HCT116 (cell line): Measurements from ENCODE around the gene NIPAL1. TPM values are rescaled to one million over a fixed set of nuclear protein-coding genes. Genes with fewer than 3 reads are reported as not detected.

ENCODE experiments used
- ATAC-seq: fragments of 200-7000 bp; cut with Tn5 transposase; 2 replicates; pipeline ENCODE4 v1.9.1; 2020; ENCODE audit warnings: mild to moderate bottlenecking, moderate library complexity
- BruUV-seq: library from RNA; stranded (reverse); fragments of 400-500 nt; replicated peaks from 2 replicates; lab custom pipeline; 2021; lab: Mats Ljungman, UMichigan
- CTCF ChIA-PET: fragments of 300-600 bp; sonication (Branson Sonifier 250); formaldehyde crosslinking; loops from one replicate; lab custom pipeline; 2021; ENCODE audit warnings: antibody characterized with exemption; lab: Charles Lee
- POLR2A ChIA-PET: fragments of 300-600, 350-600 bp; sonication (Branson Sonifier 250); formaldehyde crosslinking; loops from one replicate; lab custom pipeline; 2021; ENCODE audit warnings: antibody characterized with exemption; lab: Charles Lee
- RAD21 ChIA-PET, 2 experiments: fragments of 300-600 bp; sonication (Branson Sonifier 250); formaldehyde crosslinking; loops; one replicate each; lab custom pipeline; 2023; ENCODE audit warnings: low total read pairs in 2 of 2; ENCODE audit not compliant: uncharacterized antibody in 2 of 2, unreplicated experiment in 2 of 2, low non-redundant PET in 1 of 2; lab: Charles Lee
- DNase-seq: peaks from one replicate; pipeline ENCODE4 v3.0.0-alpha.2; 2010; ENCODE audit warnings: low read depth, low spot score
- H2AFZ ChIP-seq: fragments of 200-600 bp; shearing (Covaris generic), sonication (generic); 2 replicates; pipeline ENCODE4 v1.6.1; 2017; ENCODE audit warnings: low read depth, mixed run types, mixed read lengths, antibody characterized with exemption, low read length; ENCODE audit not compliant: poor library complexity, severe bottlenecking
- H3K27ac ChIP-seq: 2 replicates; pipeline ENCODE4 v1.5.1; 2012; ENCODE audit warnings: low read depth, low read length
- H3K27me3 ChIP-seq: fragments of 200-600 bp; sonication (generic); 2 replicates; pipeline ENCODE4 v1.6.1; 2016; ENCODE audit warnings: mixed run types, low read length, mixed read lengths; ENCODE audit not compliant: insufficient read depth
- H3K36me3 ChIP-seq, 2 experiments: fragments of 200-500 bp in 1 of 2; fragments of 200-600 bp in 1 of 2; sonication (Bioruptor generic) in 1 of 2; sonication (generic) in 1 of 2; 2 replicates each; pipeline versions ENCODE4 v1.5.1 to v1.6.1; 2014 to 2016; ENCODE audit warnings: low read length in 2 of 2, inconsistent platforms in 1 of 2, mixed read lengths in 1 of 2, mixed run types in 1 of 2; ENCODE audit not compliant: insufficient read depth in 2 of 2, control insufficient read depth in 1 of 2
- H3K4me1 ChIP-seq, 2 experiments: fragments of 200-600 bp in 1 of 2; sonication (generic) in 1 of 2; 2 replicates each; pipeline versions ENCODE4 v1.5.1 to v1.6.1; 2012 to 2017; ENCODE audit warnings: low read length in 2 of 2, inconsistent platforms in 1 of 2, mild to moderate bottlenecking in 1 of 2, mixed read lengths in 1 of 2, mixed run types in 1 of 2, moderate library complexity in 1 of 2; ENCODE audit not compliant: insufficient read depth in 2 of 2, control insufficient read depth in 1 of 2
- H3K4me2 ChIP-seq: fragments of 200-600 bp; sonication (generic); 2 replicates; pipeline ENCODE4 v1.6.1; 2017; ENCODE audit warnings: mixed run types, low read length, mixed read lengths
- H3K4me3 ChIP-seq, 2 experiments: fragments of 200-600 bp in 1 of 2; sonication (generic) in 1 of 2; replicated peaks in 1 of 2; 2 replicates each; pipeline ENCODE4 v1.5.1; 2011 to 2016; ENCODE audit warnings: low read length in 2 of 2, control low read depth in 1 of 2, low read depth in 1 of 2, mild to moderate bottlenecking in 1 of 2, mixed read lengths in 1 of 2, mixed run types in 1 of 2
- H3K79me2 ChIP-seq: fragments of 200-600 bp; sonication (generic); 2 replicates; pipeline ENCODE4 v1.6.1; 2017; ENCODE audit warnings: mild to moderate bottlenecking, mixed run types, low read length, moderate library complexity, mixed read lengths; ENCODE audit not compliant: insufficient read depth
- H3K9ac ChIP-seq: fragments of 200-600 bp; sonication (generic); 2 replicates; pipeline ENCODE4 v1.6.1; 2016; ENCODE audit warnings: low read length, mixed read lengths
- H3K9me2 ChIP-seq: fragments of 200-600 bp; sonication (generic), shearing (Covaris generic); 2 replicates; pipeline ENCODE4 v1.6.1; 2017; ENCODE audit warnings: mixed run types, mild to moderate bottlenecking, moderate library complexity; ENCODE audit not compliant: insufficient read depth
- H3K9me3 ChIP-seq, 2 experiments: fragments of 200-500 bp in 1 of 2; fragments of 200-600 bp in 1 of 2; sonication (Bioruptor generic) in 1 of 2; sonication (generic) in 1 of 2; 2 replicates each; pipeline ENCODE4 v1.6.1; 2014 to 2017; ENCODE audit warnings: low read length in 2 of 2, mixed read lengths in 2 of 2, inconsistent platforms in 1 of 2, low read depth in 1 of 2, mild to moderate bottlenecking in 1 of 2, mixed run types in 1 of 2, moderate library complexity in 1 of 2; ENCODE audit not compliant: control insufficient read depth in 1 of 2, insufficient read depth in 1 of 2
- H4K20me1 ChIP-seq: fragments of 200-600 bp; sonication (generic), shearing (Covaris generic); 2 replicates; pipeline ENCODE4 v1.6.1; 2017; ENCODE audit warnings: mixed run types, mild to moderate bottlenecking, moderate library complexity; ENCODE audit not compliant: insufficient read depth
- CBX3 ChIP-seq: IDR thresholded peaks from 2 replicates; pipeline ENCODE4 v1.6.1; 2012; ENCODE audit warnings: low read depth
- CEBPB ChIP-seq: IDR thresholded peaks from 2 replicates; pipeline ENCODE4 v1.6.1; 2012; ENCODE audit warnings: low read depth
- ELF1 ChIP-seq: IDR thresholded peaks from 2 replicates; pipeline ENCODE4 v1.6.1; 2012; ENCODE audit warnings: low read depth, borderline replicate concordance
- EZH2 ChIP-seq: fragments of 200-600 bp; sonication (generic); IDR thresholded peaks from 2 replicates; pipeline ENCODE4 v1.6.1; 2017; ENCODE audit warnings: antibody characterized with exemption, mixed run types
- EZH2phosphoT487 ChIP-seq: fragments of 200-600 bp; IDR thresholded peaks from 2 replicates; pipeline ENCODE4 v1.6.1; 2018; ENCODE audit warnings: antibody characterized with exemption, borderline replicate concordance
- FOSL1 ChIP-seq: IDR thresholded peaks from 2 replicates; pipeline ENCODE4 v1.6.1; 2012; ENCODE audit warnings: low read depth
- JUND ChIP-seq: IDR thresholded peaks from 2 replicates; pipeline ENCODE4 v1.6.1; 2012
- POLR2A ChIP-seq: IDR thresholded peaks from 2 replicates; pipeline ENCODE4 v1.7.0; 2011; ENCODE audit warnings: borderline replicate concordance; ENCODE audit not compliant: insufficient read depth, insufficient read length; ENCODE audit errors: extremely low read depth
- RAD21 ChIP-seq: IDR thresholded peaks from 2 replicates; pipeline ENCODE4 v1.6.1; 2012; ENCODE audit warnings: low read depth, mild to moderate bottlenecking
- SIN3A ChIP-seq: IDR thresholded peaks from 2 replicates; pipeline ENCODE4 v1.6.1; 2012; ENCODE audit warnings: low read depth
- SRF ChIP-seq: IDR thresholded peaks from 2 replicates; pipeline ENCODE4 v1.6.1; 2012; ENCODE audit warnings: low read depth
- TCF7L2 ChIP-seq: IDR thresholded peaks from 2 replicates; pipeline ENCODE4 v1.7.0; 2011; ENCODE audit warnings: borderline replicate concordance, inconsistent platforms; ENCODE audit not compliant: insufficient read depth, insufficient read length; ENCODE audit errors: extremely low read depth
- YY1 ChIP-seq: IDR thresholded peaks from 2 replicates; pipeline ENCODE4 v1.6.1; 2011; ENCODE audit warnings: low read length, low read depth, moderate library complexity, mild to moderate bottlenecking; ENCODE audit not compliant: insufficient replicate concordance; ENCODE audit errors: extremely low read depth
- ZFX ChIP-seq: fragments of 450-650 bp; IDR thresholded peaks from 2 replicates; pipeline ENCODE4 v1.6.1; 2017
- intact Hi-C: fragments of 100-400 bp; cut with micrococcal nuclease; formaldehyde crosslinking; loops from 2 replicates; pipeline ENCODE4 v1.10.0; 2022
- total RNA-seq: library from RNA; stranded (reverse); gene quantifications from one replicate; pipeline ENCODE4 v1.2.1, GENCODE V29; 2021; ENCODE audit not compliant: unreplicated experiment
- TF ChIP-seq, protein P1 (sequence below): IDR thresholded peaks from 2 replicates; pipeline ENCODE4 v1.6.1; 2012
- TF ChIP-seq, protein P2 (sequence below), 3 experiments: fragments of 200-600 bp in 1 of 3; sonication (generic) in 1 of 3; IDR thresholded peaks in 2 of 3; conservative IDR thresholded peaks in 1 of 3; 2 replicates each; pipeline ENCODE4 v1.5.1; 2012 to 2017; ENCODE audit warnings: low read depth in 2 of 3, low read length in 2 of 3, antibody characterized with exemption in 1 of 3, borderline replicate concordance in 1 of 3, control low read depth in 1 of 3, mild to moderate bottlenecking in 1 of 3, mixed read lengths in 1 of 3, mixed run types in 1 of 3, moderate library complexity in 1 of 3; ENCODE audit not compliant: insufficient read depth in 1 of 3
- TF ChIP-seq, protein P3 (sequence below): IDR thresholded peaks from 2 replicates; pipeline ENCODE4 v1.6.1; 2012; ENCODE audit warnings: low read depth

NIPAL1 gene
- total RNA-seq, 1 experiment from 2014 or later: 7.0 TPM

DNA sequence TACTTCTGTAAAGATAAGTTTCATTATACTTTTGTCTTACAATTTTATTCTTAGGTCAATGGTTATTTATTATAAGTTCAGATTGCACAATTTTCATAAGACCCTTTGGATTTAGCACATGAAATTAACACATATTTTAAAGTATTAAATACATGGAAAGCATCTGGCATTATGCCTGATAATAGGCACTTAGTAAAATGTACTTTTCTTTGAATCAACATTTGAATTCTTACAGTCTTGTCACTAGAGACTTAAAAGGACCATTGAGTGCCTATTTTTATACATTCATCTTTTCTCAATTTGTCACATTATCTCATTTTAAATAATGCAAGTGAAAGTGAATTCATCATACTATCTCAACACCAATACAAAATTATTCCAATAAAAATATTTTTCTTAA, 23.0 kb downstream of the NIPAL1 start (continued):
- TF ChIP-seq, protein P1, sequence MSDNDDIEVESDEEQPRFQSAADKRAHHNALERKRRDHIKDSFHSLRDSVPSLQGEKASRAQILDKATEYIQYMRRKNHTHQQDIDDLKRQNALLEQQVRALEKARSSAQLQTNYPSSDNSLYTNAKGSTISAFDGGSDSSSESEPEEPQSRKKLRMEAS: no peak

DNA sequence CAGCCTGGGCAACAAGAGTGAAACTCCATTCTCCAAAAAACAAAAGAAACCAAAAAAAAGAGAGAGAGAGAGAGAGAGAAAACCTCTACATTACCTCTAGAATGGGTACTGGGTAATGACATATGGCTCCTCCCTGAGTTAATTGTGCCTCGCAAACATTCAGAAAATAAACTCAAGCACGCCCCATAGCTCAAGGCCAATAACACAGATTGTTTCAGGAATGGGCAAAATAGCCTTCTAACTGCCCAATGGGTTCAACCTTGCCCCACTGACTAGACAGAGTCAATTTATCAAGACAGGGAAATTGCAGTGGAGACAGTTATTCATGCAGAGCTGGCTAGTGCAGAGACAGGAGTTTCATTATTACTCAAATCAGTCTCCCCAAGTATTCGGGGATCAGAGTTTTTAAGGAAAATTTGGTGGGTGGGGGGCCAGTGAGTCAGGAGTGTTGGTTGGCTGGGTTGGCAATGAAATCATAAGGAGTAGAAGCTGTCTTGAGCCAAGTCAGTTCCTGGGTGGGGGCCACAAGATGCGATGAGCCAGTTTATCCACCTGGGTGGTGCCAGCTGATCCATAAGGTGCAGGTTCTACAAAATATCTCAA, 25.1 kb downstream of the NIPAL1 start:
- BruUV-seq: no TSS peak

More for the DNA sequence above, 25.1 kb downstream of the NIPAL1 start:
- Histone ChIP-seq H3K4me3 (no peak overlapping the region), H3K9me3 (no peaks in the 10 kb centered on the region), H3K4me1 (no peaks in the 10 kb centered on the region), H3K4me2 (no peak overlapping the region), H3K36me3 (no peaks in the 10 kb centered on the region), H3K9ac (no peak overlapping the region), H3K79me2 (no peaks in the 10 kb centered on the region), H3K27ac (no peak overlapping the region), H3K9me2 (no peaks in the 10 kb centered on the region), H3K27me3 (no peaks in the 10 kb centered on the region), H2AFZ (no peak overlapping the region), H4K20me1 (no peaks in the 10 kb centered on the region)
- intact Hi-C loops: no loop called here
- ChIA-PET RAD21 (no interaction called here), POLR2A (no interaction called here), CTCF (interaction anchor here (0.8 to 0.9 kb wide), 2 partner anchors 8 to 9 kb away, joined by 3 read pairs; no protein-coding TSS in a partner anchor)
- DNase-seq (no peak), ATAC-seq (no peak)
- TF ChIP-seq POLR2A: no peak
- TF ChIP-seq YY1: no peak
- TF ChIP-seq, protein P1: no peak
- TF ChIP-seq, protein P2, sequence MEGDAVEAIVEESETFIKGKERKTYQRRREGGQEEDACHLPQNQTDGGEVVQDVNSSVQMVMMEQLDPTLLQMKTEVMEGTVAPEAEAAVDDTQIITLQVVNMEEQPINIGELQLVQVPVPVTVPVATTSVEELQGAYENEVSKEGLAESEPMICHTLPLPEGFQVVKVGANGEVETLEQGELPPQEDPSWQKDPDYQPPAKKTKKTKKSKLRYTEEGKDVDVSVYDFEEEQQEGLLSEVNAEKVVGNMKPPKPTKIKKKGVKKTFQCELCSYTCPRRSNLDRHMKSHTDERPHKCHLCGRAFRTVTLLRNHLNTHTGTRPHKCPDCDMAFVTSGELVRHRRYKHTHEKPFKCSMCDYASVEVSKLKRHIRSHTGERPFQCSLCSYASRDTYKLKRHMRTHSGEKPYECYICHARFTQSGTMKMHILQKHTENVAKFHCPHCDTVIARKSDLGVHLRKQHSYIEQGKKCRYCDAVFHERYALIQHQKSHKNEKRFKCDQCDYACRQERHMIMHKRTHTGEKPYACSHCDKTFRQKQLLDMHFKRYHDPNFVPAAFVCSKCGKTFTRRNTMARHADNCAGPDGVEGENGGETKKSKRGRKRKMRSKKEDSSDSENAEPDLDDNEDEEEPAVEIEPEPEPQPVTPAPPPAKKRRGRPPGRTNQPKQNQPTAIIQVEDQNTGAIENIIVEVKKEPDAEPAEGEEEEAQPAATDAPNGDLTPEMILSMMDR (IDR thresholded peaks at IDR 0.05 in 2 of 3, conservative IDR thresholded peaks at IDR 0.05 in 1 of 3; ENCODE audit: borderline replicate concordance in 1 of 3, insufficient read depth in 1 of 3, low read depth in 2 of 3, low read length in 2 of 3): no peak
- no peak for TF ChIP-seq TCF7L2
- no peak for TF ChIP-seq RAD21
- TF ChIP-seq SIN3A: no peak
- no peak for TF ChIP-seq ELF1
- TF ChIP-seq CBX3: no peak
- TF ChIP-seq EZH2: no peak
- no peak for TF ChIP-seq JUND
- TF ChIP-seq ZFX: no peak
- TF ChIP-seq SRF: no peak
- TF ChIP-seq EZH2phosphoT487: no peak
- TF ChIP-seq FOSL1: no peak
- no peak for TF ChIP-seq CEBPB
- TF ChIP-seq, protein P3, sequence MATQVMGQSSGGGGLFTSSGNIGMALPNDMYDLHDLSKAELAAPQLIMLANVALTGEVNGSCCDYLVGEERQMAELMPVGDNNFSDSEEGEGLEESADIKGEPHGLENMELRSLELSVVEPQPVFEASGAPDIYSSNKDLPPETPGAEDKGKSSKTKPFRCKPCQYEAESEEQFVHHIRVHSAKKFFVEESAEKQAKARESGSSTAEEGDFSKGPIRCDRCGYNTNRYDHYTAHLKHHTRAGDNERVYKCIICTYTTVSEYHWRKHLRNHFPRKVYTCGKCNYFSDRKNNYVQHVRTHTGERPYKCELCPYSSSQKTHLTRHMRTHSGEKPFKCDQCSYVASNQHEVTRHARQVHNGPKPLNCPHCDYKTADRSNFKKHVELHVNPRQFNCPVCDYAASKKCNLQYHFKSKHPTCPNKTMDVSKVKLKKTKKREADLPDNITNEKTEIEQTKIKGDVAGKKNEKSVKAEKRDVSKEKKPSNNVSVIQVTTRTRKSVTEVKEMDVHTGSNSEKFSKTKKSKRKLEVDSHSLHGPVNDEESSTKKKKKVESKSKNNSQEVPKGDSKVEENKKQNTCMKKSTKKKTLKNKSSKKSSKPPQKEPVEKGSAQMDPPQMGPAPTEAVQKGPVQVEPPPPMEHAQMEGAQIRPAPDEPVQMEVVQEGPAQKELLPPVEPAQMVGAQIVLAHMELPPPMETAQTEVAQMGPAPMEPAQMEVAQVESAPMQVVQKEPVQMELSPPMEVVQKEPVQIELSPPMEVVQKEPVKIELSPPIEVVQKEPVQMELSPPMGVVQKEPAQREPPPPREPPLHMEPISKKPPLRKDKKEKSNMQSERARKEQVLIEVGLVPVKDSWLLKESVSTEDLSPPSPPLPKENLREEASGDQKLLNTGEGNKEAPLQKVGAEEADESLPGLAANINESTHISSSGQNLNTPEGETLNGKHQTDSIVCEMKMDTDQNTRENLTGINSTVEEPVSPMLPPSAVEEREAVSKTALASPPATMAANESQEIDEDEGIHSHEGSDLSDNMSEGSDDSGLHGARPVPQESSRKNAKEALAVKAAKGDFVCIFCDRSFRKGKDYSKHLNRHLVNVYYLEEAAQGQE: no peak
